ENCODE measurements around the gene DTX1.

Gene DTX1

DNA sequence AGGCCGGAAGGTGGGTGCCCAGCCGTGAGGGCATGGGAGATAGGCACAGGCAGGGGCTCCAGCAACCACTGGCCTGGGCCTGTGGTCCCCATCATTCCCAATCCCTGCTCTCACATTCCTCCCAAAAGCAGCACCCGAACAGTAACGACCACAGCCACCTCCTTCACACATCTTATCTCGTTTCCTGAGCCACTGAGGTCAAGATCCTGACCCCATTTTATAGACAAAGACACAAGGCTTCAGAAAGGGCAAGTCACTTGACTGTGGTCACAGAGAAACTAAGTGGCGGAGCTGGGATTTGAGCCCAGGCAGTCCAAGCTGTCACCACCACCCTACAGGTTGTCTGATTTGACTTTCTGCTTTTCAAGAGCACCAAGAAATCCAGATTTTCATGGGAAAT, 38.9 kb downstream of the DTX1 start:
- DNase-seq = no peak

DNA sequence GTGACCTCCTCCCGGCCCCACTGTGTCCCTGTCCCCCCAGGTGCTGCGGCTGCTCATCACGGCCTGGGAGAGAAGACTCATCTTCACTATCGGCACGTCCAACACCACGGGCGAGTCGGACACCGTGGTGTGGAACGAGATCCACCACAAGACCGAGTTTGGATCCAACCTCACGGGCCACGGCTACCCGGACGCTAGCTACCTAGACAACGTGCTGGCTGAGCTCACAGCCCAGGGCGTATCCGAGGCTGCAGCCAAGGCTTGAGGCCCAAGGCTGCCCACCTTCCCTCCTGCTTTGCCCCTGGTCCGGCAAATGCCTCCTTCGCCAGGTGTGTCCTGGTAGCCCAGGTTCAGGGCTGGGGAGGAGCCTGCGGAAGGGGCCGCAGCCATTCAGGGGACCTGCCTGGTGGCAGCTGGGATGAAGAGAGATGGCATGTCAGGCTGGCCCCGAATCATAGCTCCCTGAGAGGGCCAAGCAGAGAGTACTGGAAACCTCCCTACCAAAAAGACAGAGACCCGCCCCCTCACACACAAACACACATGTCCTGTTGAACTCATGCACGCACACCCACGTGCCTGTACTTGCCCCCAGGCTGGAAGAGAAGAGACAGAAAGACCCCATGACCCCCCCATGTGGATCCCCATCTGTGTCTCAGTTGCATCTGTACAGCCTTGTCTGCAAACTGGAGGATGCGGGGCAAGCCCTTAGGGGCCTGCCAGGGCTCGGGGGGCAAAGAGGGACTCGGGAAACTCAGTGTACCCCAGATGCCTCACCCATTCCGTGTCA, 40.3 kb downstream of the DTX1 start:
- DNase-seq = no peak

DNA sequence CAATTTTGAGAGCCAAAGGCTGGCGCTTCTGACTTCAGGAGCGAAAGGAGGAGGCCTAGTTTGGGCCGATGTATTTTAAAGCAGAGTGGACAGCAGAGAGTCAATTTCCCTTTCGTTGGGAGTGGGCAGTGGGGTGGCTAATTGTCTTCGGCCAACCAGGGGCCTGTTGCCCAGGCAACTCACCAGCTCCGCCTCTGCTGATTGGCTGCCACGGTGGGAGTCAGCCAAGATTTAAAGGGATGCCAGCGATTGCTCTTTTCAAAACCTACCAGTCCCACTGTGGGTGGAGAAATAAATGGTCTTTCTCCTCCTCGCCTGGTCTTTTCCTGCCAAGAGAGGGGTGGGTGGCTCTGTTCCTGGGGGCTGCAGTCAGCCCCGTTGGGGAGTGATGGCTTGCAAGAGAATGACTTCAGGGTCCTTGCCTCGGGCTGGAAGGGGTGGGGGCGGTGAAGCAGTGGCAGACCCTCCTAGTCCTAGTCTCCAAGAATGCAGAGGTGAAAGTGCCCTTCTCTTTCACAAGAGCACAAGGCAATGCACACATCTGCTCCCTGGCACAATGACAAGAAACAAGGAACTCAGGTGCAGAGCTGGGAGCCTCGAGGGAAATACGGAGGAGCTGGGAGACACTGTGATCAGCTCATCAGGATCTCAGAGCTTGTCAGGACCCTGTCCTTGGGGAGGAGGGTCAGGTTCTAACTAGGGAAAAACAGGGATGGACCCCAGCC, 41.3 kb downstream of the DTX1 start:
- no peak for DNase-seq

DNA sequence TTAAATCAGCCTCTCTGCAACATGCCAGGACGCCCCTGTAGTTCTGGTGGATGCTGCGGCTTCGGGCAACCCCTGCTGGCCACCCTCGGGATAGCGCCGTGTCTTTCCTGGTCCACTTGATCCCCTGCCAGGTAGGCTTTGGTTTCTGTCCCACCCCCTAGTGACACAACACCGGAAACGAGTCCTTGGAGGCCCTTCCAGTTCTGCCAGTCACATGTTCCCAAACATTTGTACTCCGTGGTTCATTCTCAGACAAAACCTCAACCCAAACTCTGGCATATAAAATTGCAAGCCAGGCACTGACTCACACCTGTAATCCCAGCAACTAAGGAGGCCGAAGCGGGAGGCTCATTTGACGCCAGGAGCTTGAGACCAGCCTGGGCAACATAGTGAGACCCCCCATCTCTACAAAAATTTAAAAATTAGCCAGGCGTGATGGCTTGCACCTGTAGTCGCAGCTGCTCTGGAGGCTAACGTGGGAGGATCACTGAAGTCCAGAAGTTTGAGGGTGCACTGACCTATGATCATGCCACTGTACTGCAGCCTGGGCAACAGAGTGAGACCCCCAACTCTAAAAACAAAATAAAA, 42.0 kb downstream of the DTX1 start:
- DNase-seq = peak; percentile 80

DNA sequence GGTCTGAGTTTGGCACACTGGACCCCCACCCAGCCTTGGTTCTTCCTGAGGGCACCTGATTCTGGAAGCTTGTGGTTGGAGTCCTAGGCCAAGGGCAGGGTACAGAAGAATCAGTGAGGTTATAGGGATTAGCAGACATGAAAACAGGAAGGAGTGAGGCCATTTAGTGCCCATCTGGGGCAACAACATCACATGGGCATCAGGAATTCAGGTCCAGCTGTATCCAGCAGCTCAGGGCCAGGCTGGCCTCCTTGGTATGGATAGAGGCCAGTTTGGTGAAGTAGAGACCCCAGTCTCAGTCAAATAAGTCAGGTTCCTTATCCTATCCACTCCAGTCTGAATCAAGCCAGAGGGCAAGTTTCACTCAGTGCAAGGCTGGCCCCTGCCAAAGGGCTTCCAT, 42.8 kb downstream of the DTX1 start:
- no peak for DNase-seq

DNA sequence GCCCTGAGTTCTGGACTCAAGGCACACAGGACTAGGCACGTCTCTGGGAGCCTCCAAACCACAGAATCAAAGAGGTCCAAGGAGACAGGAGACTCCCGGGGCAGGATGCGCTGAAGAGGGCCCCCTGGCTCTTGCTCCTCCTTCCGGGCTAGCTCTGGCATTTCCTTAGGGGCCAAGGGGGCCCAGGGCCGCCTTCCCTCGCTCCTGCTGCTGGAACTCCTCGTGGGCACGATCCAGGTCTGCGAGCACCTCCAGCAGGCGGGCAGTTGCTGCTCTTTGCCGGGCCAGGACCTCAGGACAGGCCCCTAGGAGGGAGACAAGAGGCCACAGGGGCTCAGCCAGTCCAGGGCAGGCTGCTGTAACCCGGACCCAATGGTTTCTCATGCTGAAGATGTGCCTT, 43.2 kb downstream of the DTX1 start:
- no peak for DNase-seq

DNA sequence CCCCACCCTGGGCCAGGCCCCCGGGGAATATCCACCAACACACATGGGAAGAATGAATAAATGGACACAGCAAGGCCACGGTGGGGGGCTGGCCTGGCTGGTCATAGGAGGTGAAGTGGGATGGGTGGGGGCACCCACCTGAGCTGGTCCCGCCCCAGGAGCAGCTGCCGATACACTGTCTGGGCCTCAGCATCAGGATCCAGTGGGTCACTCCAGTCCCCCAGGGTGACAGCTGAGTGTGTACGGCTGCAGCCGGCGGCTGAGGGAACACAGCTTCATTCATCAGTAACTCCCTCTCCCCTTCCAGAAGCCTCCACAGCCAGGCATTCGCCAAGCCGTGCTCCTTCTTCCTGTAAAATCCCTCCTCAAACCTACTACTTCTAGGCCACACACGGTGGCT, 45.2 kb downstream of the DTX1 start:
- no peak for DNase-seq

DNA sequence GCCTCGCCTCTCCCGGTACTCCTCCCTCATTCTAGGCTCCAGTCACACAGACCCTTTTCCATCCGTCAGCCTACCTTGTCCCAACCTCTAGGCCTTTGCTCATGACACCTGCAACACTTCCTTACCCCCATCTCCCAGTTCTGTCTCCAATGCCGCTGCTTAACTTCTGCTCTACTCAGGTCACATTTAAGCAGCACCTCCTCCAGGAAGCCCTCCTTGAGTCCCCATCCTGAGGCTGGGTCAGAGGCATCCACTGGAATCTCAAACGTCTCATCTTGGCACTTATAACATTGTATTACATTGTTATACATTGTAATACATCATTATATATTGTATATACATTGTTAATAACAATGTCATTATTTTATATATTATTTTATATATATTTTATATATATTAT, 46.3 kb downstream of the DTX1 start:
- no peak for DNase-seq

DNA sequence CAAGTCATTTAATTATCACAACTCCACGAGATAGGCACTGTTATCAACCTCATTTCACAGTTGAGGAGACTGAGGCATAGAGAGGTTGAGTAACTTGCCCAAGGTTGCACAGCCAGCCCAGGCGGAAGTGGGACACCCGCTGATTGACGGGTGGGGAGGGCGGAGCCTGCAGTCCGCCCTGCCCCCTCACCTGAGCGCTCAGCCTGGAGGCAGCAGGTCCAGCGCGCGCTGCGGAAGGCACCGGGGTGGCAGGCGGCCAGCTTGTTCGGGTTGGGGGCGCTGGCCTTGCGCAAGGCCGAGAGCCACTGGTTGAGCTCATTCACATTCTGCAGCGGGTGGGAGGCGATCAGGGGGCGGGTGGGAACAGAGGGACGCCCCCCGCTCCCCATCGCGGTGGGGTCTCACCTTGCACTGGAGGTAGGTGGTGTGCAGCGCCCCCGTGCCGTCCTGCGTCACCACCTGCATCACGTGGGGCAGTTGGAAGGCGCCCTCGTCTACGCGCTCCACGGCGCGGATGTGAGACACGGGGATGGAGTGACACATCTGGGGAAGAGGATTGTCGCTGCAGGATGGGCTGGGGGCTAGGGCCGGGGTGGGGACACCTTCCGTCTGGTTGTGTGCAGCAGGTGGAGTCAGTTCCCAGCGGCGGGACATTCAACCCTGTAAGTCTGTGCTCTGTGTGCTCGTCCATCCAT, 47.4 kb downstream of the DTX1 start:
- DNase-seq = no peak

DNA sequence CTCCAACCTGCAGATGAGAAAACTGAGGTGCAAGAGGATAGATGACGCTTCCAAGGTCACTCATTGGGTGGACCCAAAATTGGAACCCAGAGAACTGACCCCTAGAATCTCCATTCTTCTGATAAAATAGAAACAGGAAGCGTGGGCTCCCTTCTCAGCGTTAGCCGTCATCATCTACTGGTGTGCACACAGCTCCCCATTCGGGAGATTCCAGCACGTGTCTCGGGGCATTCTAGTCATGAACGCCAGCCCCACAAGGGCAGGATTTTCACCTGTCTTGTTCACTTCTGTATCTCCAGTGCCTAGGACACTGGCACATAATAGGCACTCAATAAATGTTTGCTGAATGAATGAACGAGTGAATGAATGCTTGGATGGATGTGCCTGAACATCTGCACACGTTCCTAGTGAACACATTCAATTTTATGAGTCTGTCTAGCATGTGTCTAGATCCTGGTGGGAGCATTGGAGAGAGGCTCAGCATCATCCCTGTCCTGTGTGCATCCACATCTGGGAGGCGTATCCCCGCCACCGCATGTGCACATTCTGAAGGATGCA, 48.5 kb downstream of the DTX1 start:
- DNase-seq = no peak

DNA sequence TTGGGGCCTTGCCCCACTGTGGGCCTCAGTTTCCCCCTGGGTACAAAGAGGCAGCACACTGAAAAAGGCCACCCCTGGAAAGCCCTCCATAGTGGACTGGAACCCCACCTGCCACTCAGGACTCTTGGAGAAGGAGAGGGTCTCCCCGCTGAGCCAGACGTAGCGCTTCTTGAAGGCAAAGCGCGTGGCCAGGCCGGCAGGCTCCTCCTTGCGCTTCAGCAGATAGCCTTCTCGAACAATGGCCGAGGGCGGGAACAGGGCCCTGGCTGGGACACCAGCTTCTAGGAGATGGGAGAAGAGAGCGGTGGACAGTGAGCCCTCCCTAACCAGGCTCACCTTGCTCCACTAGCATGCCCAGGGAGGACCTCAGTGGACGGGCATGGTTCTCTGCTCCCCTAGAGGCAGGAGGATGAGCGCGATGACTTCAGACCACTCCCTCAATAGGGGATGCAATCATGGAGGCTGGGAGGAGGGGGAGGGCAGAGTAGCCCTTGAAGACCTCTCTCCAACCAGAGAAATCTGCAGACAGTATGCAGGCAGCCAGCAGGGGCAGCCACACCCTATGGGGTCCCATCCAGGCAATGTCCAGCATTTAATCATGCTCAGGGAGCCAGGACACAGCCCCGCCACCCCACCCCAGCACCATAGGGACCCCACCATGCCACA, 49.2 kb downstream of the DTX1 start:
- DNase-seq = no peak

DNA sequence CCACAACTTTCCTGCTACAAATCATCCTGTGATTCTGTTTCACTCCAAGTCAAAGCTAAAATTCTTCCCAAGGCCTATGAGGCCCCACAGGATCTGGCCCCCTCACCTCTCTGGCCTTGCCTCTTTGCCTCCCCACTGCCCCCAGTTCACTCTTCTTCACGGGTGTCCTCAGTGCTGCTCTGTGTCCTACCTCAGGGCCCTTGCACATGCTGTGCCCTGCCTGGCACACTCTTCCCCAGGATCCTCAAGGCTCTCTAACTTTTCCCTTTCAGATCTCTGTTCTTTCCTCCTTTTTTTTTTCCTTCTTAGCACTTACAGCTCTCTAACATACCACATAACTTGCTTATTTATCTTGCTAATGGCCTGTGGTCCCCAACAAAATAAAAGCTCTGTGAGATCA, 49.8 kb downstream of the DTX1 start:
- DNase-seq = no peak

DNA sequence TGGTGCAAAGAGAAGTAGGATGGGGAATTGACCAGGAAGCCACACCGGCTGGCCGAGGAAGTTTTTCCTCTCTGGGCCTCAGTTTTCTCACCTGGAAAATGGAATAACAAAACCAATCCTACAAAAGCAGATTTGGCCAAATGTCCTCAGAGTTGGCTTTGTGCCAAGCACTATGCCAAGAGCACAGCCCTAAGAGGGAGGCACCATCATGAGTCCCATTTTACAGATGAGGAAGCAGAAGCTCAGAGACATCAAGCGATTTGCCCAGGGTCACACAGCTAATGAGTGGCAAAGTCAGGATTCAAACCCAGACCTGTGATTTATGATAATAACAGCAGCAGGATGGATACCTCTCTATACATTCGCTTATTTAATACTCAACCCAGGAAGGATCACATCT, 51.8 kb downstream of the DTX1 start:
- DNase-seq = no peak

DNA sequence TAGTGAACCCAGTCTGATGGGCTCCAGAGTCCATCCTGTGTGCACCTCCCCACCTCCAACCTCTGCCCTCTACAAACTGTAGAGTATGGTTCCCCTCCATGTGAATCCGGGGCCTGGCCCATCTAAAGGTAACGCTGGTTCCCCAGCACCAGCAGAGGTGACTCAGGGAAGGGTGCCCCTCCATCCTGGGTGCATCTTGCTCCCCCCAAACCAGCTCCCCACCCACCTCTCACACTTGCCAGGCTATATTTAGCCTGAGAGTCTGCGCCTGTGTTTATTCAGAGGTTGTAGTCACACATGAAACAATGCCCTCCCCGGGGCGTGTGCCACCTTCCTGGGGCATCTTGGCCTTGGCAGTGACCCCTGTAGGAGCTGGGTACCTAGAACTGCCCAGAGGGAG, 52.8 kb downstream of the DTX1 start:
- DNase-seq = no peak

DNA sequence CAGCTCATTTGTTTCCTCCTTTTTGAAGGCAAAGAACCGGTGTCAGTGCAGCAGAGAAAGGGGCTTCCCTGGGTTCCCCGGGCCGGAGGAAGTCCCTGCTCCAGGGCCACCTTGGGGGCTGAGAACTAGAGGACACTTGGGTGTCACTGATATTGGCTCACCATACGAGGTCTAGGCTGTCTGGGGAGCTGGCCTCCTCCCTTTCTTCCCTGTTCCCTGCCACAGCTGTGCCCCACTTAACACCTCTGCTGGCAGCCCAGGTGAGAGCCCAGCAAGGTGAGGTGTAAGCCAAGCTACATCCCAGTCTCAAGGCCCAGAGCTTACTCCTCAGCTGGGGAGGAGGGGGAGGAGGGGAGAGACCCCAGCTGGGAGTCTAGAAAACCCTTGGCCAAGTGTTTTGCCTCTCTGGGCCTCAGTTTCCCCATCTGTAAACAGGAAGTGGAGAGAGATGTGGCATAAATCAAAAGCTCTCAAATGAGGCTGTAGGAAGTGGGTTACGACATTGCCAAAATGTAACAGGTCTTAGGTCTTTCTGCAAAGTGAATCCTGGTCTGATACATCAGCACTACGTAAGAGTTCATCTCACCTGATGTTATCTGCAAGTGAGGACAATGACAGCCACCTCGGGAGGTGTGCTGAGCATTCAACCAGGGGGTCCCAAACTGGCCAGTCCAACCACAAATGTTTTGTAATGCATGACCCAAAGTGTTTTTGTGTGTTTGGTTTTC, 53.5 kb downstream of the DTX1 start:
- no peak for DNase-seq

DNA sequence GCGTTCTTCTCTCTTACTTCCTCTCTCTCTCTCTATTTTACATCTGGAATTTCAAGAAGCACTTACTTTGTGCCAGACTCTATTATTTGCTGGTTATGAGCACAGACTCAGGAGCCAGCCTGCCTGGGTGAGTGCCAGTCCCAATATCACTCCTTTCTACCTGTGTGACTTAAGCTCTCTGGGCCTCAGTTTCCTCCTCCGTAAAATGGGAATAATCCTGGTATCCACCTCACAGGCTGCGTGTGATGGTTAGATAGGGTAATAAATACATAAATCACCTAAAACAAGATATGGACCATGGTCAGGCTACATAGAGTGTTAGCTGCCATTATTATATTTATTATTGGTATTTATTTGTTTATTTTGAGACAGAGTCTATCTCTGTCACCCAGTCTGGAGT, 54.7 kb downstream of the DTX1 start:
- no peak for DNase-seq

DNA sequence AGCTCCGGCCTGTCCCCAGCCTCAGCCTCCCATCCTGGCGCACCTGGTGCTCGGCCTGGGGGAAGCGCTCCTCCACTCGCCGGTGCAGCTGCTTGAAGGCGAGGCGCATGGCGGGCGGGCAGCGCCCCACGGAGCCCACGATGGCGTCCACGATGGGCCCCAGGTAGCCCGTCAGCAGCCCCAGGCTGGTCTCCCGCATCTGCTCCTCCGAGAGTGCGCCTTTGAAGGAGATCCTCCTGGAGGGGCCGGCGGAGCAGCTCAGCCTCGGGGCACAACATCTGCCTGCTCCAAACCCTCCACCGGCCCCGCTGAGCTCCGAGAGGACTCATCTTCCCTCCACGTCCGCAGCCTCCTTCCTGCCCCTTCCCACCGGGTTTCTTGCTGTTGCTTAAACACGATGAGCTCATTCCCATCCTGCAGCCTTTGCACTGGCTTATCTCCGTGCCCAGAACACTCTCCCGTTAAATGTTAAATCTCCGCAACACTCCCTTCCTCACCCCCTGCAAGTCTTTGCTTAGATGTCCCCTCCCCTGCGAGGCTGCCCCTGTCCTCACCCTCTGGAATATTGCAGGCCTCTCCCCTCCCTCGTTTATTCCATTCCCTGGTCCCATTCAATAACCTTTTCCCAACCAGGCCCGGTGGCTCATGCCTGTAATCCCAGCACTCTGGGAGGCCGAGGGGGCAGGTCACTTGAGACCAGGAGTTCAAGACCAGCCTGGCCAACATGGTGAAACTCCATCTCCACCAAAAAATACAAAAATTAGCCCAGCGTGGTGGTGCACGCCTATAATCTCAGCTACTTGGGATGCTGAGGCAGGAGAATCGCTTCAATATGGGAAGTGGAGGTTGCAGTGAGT, 55.7 kb downstream of the DTX1 start:
- no peak for DNase-seq

DNA sequence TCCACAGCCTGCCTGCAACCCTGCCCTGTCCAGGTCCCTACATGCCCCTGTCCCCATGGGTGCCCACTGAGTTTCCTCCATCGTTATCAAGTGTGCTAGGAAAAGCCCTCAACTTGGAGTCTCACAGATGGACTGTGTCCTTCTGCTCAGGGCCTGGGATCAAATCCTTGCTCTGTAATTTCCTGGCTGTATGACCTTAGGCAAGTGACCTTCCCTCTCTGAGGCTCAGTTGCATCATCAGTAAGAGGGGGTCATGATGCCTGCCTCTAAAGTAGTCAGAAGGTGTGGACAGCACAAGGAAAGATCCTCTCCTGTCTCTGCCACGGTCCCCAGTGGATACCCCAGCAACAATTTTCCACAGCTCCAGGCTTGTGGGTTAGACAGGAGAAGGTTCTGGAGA, 56.9 kb downstream of the DTX1 start:
- DNase-seq = no peak

DNA sequence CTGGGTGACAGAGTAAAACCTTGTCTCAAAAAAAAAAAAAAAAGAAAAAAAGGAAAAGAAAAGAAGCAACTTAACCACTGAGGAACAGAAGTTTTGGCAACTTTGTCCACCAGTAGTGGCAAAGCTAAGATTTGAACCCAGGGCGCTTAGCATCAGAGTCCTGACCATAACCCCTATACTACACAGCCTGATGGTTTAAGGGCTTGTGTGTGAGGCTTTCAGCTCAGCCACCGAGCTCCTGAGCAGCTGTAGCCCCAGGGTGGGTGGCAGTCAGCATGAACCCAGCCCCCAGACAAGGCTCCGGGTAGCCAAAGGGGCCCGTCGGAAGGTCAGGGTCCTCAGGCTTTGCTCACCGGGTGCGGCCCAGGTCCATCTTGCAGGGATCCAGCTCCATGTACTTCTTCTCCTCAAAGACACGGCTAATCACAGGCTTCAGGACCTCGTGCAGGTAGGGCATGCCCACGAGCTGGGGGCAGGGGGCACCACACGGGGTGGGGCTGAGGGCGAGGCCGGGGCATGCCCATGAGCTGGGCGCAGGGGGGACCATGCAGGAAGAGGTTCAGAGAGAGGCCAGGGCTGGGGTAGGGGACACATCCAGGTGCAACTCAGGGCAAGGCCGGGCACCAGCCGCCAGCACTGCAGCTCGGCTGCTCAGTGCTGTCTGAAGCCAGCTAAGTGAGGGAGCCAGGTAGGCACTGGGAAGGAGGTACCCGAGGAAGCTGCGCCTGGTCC, 58.1 kb downstream of the DTX1 start:
- no peak for DNase-seq

DNA sequence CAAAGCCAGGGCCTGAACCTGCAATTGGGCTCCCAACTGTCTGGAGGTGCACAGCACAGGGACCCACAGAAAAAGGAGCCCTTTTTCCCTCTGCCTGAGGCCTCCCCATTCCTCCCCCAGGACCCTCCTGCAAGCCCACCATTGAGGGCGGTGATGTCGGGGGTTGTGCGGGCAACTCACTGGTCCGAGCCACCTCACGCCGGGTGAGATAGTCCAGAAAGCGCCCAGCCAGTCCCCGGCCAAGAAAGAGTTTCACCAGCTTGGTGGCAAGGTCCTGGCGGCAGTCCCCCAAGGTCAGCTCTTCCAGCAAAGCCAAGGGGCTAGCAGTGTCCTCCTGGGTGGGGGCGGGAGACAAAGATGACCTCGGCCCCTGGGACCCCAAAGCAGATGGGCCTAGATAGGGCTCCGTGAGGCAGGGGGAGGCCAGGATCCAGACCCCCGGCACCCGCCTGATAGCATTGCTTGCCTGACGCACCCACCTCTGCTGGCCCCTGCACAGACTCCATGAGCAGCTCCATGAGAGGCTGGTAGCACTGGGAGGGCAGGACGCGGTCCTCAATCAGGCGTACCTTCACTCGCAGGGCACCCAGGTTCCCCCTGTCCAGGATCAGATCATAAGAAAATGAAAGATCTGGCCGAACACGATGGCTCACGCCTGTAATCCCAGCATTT, 59.1 kb downstream of the DTX1 start:
- no peak for DNase-seq
